PC-9 (cell line): Measurements from ENCODE around the gene CRADD.

Experiments
- EZH2 ChIP-seq: fragments of 200-600 bp; sonication (generic); IDR thresholded peaks from 2 replicates; pipeline ENCODE4 v1.8.0; 2017; ENCODE audit warnings: antibody characterized with exemption, low read depth
- TF ChIP-seq, protein P1 (sequence below): fragments of 200-600 bp; sonication (generic); conservative IDR thresholded peaks from 2 replicates; pipeline ENCODE4 v1.6.1; 2017; ENCODE audit warnings: mixed run types, antibody characterized with exemption, mild to moderate bottlenecking, moderate library complexity

DNA sequence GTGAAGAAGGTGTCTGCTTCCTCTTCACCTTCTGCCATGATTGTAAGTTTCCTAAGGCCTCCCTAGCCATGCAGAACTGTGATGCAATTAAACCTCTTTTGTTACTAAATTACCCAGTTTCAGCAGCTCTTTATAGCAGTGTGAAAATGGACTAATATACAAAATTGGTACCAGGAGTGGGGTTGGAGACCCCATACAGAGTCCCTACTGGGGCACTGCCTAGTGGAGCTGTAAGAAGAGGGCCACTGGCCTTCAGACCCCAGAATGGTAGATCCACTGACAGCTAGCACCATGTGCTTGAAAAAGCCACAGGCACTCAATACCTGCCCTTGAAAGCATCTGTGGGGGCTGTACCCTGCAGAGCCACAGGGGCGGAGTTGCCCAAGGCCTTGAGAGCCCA lies 44.8 kb upstream of the CRADD start:
- TF ChIP-seq, protein P1, sequence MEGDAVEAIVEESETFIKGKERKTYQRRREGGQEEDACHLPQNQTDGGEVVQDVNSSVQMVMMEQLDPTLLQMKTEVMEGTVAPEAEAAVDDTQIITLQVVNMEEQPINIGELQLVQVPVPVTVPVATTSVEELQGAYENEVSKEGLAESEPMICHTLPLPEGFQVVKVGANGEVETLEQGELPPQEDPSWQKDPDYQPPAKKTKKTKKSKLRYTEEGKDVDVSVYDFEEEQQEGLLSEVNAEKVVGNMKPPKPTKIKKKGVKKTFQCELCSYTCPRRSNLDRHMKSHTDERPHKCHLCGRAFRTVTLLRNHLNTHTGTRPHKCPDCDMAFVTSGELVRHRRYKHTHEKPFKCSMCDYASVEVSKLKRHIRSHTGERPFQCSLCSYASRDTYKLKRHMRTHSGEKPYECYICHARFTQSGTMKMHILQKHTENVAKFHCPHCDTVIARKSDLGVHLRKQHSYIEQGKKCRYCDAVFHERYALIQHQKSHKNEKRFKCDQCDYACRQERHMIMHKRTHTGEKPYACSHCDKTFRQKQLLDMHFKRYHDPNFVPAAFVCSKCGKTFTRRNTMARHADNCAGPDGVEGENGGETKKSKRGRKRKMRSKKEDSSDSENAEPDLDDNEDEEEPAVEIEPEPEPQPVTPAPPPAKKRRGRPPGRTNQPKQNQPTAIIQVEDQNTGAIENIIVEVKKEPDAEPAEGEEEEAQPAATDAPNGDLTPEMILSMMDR = no peak
- TF ChIP-seq EZH2 = no peak
